A673 (cell line): ENCODE results near the gene EFCAB6.

Experiments used
- CTCF ChIP-seq: fragments of 300-800, 200-600 bp; sonication (generic); conservative IDR thresholded peaks from 2 replicates; pipeline ENCODE4 v1.5.1; 2017; ENCODE audit warnings: low read depth, mild to moderate bottlenecking, antibody characterized with exemption, low read length, moderate library complexity, mixed read lengths
- EZH2 ChIP-seq: fragments of 200-600 bp; sonication (generic); IDR thresholded peaks from 2 replicates; pipeline ENCODE4 v1.6.1; 2017; ENCODE audit warnings: borderline replicate concordance, low read depth, mild to moderate bottlenecking, mixed read lengths, antibody characterized with exemption, low read length; ENCODE audit not compliant: poor library complexity, severe bottlenecking

- no peak for TF ChIP-seq CTCF
- no peak for TF ChIP-seq EZH2
Measured at GRCh38 chr22:43852573-43853327, 40.6 kb upstream of the EFCAB6 start.
